ENCODE measurements around the gene ICA1.

ICA1 gene

GRCh38 chr7:8197994-8198698, 63.8 kb downstream of the ICA1 start:
- DNase-seq: peak; percentile 37

GRCh38 chr7:8192897-8193296, 69.1 kb downstream of the ICA1 start:
- no peak for DNase-seq

GRCh38 chr7:8190119-8190895, 71.7 kb downstream of the ICA1 start:
- DNase-seq: peak; percentile 9

- no peak for DNase-seq
Measured at GRCh38 chr7:8189625-8190024, 72.3 kb downstream of the ICA1 start.

- no peak for DNase-seq
Measured at GRCh38 chr7:8185926-8186683, 75.9 kb downstream of the ICA1 start.

- DNase-seq: no peak
Measured at GRCh38 chr7:8184221-8184620, 77.7 kb downstream of the ICA1 start.

- DNase-seq: no peak
Measured at GRCh38 chr7:8179486-8179885, 82.5 kb downstream of the ICA1 start.

GRCh38 chr7:8178353-8178752, 83.6 kb downstream of the ICA1 start:
- no peak for DNase-seq

GRCh38 chr7:8177109-8177933, 84.6 kb downstream of the ICA1 start:
- no peak for DNase-seq

- peak; percentile 58 for DNase-seq
Measured at GRCh38 chr7:8176370-8177081, 85.4 kb downstream of the ICA1 start.

- no peak for DNase-seq
Measured at GRCh38 chr7:8175929-8176369, 86.0 kb downstream of the ICA1 start.

- no peak for DNase-seq
Measured at GRCh38 chr7:8172372-8173354, 89.3 kb downstream of the ICA1 start.

GRCh38 chr7:8169171-8169570, 92.8 kb downstream of the ICA1 start:
- DNase-seq: no peak

GRCh38 chr7:8168336-8168735, 93.6 kb downstream of the ICA1 start:
- DNase-seq: no peak

- no peak for DNase-seq
Measured at GRCh38 chr7:8165150-8165549, 96.8 kb downstream of the ICA1 start.

GRCh38 chr7:8162181-8162580, 99.8 kb downstream of the ICA1 start:
- DNase-seq: no peak

- no peak for DNase-seq
Measured at GRCh38 chr7:8161364-8161828, 100.6 kb downstream of the ICA1 start.

GRCh38 chr7:8160779-8161345, 101.1 kb downstream of the ICA1 start:
- no peak for DNase-seq

GRCh38 chr7:8160250-8160649, 101.7 kb downstream of the ICA1 start:
- DNase-seq: no peak

GRCh38 chr7:8159595-8159994, 102.4 kb downstream of the ICA1 start:
- no peak for DNase-seq
